ENCODE measurements around the gene METTL8.
"Not testable (repeated sequence)": the region's sequence is repeated elsewhere in the genome, so short reads cannot be mapped to it uniquely, and the experiment has no call there.

Gene METTL8

GRCh38 chr2:171399292-171399691 lies 34.5 kb downstream of the METTL8 start:
- no peak for DNase-seq (ENCODE audit: low read depth)

DNA sequence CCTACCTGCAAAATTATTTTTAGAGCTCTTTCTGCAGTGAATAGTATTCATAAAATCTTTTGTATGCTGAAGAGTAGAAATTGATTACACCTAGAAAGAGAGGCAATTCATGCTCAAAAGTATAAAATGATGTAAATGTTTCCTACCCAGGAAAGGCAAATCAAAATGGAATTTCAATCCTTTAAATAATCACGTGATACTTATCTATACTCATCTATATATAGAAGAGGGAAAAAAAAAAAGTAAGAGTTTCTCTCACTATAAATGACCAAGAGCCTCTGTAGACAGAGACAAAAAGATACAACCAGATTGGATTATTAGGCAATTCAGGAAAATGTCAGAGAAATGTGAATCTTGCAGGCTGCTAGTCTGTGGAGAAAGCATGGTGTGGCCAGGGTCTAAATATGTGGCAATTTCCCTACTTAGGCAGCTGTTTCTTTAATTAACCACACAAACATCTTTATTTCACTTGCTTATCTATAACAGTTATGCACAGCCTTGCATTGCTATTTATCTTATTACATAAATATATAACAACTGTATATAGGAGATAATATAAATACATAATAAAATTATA lies 39.5 kb downstream of the METTL8 start:
- no peak for DNase-seq (ENCODE audit: low read depth)

GRCh38 chr2:171393487-171393886 lies 40.3 kb downstream of the METTL8 start:
- DNase-seq (ENCODE audit: low read depth): no peak

DNA sequence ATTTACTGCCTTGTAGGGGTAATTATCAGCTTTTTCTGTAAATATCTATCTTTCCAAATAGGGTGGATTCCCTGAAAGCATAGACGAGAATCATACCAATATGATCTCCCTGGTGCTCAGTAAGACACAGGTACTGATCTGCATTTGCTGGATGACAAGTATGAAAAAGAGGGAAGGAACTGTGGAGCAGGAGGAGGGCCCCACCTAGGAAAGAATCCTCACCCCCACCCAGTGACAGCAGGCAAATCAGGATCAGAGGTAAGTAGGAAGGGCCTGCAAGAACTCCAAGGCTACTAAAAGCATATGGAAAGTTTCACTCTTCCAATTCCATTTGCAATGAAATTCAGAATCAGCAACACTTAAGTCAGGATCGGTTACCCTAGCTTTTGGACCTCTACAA lies 42.3 kb downstream of the METTL8 start:
- no peak for DNase-seq (ENCODE audit: low read depth)

DNA sequence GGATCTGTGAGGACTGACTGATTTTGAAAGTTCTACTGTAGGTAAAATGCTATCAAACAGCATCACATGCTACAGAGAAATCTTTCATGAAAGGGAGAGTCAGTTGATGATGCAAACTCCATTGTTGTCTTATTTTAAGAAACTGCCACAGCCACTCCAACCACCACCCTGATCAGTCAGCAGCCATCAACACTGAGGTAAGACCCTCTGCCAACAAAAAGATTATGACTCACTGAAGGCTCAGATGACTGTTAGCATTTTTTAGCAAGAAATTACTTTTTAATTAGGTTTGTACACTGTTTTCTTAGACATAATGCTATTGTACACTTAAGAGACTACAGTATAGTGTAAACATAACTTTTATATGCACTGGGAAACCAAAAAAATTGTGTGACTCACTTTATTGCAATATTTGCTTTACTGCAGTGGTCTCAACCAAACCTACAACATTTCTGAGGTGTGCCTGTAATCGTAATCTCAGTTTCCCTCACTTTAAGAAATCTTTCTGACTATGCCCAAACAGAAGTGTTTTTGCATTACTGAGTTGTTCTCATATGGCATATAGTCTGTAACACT lies 42.8 kb downstream of the METTL8 start:
- DNase-seq (ENCODE audit: low read depth): no peak

GRCh38 chr2:171389780-171390179 lies 44.0 kb downstream of the METTL8 start:
- DNase-seq (ENCODE audit: low read depth): no peak

GRCh38 chr2:171389325-171389724 lies 44.5 kb downstream of the METTL8 start:
- DNase-seq (ENCODE audit: low read depth): no peak

DNA sequence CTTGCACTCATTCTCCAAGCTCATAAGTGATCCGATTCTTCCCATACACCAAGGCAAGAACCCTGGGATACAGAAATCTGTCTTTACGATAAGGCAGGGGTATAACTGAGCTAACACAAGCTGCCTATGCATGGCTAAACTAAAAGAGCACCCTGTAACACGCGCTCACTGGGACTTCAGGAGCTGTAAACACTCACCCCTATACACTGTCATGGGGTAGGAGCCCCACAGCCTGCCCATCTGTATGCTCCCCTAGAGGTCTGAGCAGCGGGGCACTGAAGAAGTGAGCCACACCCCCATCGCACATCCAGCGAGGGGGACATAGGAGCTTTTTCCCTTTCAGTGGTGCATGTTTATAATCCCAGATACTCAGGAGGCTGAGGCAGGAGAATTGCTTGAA lies 46.7 kb downstream of the METTL8 start:
- no peak for DNase-seq (ENCODE audit: low read depth)

DNA sequence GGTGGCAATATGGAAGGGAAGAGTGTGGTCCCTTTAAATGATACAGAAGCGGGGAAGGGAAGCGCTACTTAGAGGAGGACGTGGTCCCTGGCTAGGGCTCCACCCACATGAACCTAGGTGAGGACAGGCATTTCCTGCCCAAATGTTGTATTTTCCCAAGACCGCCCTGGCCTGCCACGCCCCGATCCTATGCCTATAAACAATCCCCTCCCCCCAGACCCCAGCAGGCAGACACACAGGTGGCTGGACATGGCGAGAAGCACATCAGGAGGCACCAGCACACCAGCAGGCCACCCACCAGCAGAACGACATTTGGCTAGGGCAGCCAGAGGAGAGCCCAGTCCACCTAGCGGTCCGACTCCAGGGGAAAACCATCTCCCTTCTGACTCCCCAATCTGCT lies 47.2 kb downstream of the METTL8 start:
- DNase-seq (ENCODE audit: low read depth): no peak

DNA sequence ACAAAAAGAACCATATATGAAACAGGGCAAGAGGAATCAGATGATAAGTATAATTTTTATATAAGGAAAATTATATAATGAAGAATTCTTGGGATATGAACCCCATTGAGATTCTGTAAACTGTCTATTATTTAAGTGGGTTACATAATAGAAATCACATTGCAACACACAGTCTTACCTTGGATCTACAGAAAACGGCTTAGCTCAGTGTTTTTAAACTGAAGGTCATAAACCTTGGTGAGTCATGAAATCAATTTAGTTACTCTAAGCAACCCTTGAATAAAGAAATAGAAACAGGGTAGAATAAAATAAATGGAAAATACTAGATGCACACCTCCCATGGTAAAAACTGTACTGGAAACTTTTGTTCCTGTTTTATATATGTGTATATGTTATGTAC lies 50.7 kb downstream of the METTL8 start:
- no peak for DNase-seq (ENCODE audit: low read depth)

GRCh38 chr2:171382175-171382574 lies 51.6 kb downstream of the METTL8 start:
- not testable (repeated sequence) for DNase-seq (ENCODE audit: low read depth)

DNA sequence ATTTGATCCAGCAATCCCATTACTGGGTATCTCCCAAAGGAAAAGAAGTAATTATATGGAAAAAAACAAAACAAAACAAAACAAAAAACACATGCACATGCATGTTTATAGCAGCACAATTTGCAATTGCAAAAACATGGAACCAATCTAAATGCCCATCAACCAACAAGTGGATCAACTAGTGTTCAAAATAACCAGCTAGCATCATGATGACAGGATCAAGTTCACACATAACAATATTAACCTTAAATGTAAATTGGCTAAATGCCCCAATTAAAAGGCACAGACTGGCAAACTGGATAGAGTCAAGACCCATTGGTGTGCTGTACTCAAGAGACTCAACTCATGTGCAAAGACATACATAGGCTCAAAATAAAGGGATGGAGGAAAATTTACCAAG lies 55.9 kb downstream of the METTL8 start:
- DNase-seq (ENCODE audit: low read depth): not testable (repeated sequence)

DNA sequence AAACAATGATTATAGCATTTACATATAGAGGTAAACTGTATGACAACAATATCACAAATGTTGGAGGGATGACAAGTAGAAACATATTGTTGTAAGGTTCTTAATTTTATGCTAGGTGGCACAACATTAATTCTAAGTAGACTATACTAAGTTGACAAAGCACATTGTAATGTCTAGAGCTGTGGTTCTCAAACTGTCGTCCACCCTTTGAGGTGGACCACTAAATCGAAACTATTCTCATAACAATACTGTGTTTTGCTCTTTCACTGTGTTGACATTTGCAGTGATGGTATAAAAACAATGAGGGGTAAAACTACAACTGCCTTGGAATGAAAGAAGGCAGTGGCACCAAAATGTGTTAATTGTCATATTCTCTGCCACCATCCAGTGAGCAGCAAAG lies 66.1 kb downstream of the METTL8 start:
- DNase-seq (ENCODE audit: low read depth): no peak

DNA sequence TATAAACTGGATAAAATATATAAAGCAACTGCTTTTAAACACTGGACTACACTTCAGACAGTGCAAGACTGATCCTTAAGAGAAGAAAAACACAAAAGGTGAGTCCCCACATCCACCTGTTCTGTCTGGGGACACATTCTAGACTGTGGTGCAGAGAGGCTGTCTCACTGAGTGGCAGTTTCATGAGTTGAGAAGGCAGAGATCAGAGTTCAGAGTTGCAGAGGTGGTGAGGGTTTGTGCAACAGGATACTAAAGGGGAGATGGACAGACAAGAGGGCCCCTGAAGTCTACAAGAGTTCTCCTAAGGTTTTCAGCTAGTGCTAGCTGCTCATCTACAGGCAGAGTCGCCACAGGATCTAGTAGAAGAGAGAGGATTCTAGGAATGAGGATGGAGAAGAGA lies 68.0 kb downstream of the METTL8 start:
- DNase-seq (ENCODE audit: low read depth): no peak

DNA sequence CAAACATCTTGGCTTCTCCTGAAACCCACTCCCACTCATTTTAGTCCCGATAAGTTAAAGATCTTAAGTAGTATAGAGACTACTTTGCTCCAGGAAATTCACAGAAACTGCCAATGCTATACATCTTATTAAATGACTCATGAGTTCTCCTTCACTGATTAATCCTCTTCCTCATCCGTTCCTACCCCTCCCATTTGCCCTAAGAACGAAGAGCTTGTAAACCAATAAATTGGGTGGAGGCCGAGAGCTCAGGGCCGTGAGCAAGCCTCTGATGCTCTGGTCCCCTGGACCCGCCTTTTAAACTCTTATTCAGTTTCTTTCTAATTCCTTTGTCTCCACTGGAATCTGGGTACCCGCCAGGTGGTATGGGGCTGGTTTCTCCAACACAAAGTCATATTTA lies 68.6 kb downstream of the METTL8 start:
- no peak for DNase-seq (ENCODE audit: low read depth)

- DNase-seq (ENCODE audit: low read depth): no peak
Observed at GRCh38 chr2:171362396-171362795, 71.4 kb downstream of the METTL8 start.

- no peak for DNase-seq (ENCODE audit: low read depth)
Observed at GRCh38 chr2:171360905-171361304, 72.9 kb downstream of the METTL8 start.

DNA sequence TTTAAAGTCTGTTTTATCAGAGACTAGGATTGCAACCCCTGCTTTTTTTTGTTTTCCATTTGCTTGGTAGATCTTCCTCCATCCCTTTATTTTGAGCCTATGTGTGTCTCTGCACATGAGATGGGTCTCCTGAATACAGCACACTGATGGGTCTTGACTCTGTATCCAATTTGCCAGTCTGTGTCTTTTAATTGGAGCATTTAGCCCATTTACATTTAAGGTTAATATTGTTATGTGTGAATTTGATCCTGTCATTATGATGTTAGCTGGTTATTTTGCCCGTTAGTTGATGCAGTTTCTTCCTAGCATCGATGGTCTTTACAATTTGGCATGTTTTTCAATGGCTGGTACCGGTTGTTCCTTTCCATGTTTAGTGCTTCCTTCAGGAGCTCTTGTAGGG lies 80.0 kb downstream of the METTL8 start:
- not testable (repeated sequence) for DNase-seq (ENCODE audit: low read depth)

DNA sequence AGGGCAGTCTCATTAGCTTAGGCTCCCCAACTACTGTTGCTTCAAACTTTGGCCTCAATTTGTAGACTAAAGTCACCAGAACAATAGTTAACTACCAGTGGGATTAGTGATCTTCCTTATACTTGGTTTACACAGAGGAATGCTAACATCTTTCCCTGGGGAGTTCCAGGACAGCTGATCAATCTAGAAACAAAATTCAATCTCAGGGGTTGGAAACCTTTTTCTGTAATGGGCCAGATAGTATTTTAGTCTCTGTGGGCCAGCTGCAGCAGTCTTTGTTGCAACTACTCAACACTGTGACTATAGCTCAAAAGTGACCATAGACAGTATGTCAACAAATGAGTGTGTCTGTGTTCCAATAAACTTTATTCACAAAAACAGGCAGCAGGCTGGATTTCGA lies 85.7 kb downstream of the METTL8 start:
- no peak for DNase-seq (ENCODE audit: low read depth)

DNA sequence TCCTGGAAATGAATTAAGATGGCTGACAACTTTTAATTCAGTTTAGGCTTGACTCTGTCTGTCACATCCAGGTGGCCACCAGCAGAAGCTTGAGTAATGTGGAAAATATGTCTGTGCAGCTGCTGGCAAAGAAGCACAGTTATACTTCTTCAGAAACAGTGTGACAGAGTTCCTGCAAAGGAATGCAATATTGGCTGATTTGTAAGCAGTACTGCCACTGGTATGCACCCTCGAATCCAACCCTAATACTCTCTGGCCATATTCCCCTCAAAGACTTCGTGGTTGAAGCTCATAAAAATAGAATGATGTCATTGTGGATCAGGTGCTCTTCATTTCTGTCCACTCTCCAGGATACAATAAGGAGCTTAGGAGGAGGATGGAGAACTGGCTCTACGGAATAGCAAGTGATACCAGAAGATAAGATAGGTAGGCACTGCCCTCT lies 86.2 kb downstream of the METTL8 start:
- DNase-seq (ENCODE audit: low read depth): no peak

DNA sequence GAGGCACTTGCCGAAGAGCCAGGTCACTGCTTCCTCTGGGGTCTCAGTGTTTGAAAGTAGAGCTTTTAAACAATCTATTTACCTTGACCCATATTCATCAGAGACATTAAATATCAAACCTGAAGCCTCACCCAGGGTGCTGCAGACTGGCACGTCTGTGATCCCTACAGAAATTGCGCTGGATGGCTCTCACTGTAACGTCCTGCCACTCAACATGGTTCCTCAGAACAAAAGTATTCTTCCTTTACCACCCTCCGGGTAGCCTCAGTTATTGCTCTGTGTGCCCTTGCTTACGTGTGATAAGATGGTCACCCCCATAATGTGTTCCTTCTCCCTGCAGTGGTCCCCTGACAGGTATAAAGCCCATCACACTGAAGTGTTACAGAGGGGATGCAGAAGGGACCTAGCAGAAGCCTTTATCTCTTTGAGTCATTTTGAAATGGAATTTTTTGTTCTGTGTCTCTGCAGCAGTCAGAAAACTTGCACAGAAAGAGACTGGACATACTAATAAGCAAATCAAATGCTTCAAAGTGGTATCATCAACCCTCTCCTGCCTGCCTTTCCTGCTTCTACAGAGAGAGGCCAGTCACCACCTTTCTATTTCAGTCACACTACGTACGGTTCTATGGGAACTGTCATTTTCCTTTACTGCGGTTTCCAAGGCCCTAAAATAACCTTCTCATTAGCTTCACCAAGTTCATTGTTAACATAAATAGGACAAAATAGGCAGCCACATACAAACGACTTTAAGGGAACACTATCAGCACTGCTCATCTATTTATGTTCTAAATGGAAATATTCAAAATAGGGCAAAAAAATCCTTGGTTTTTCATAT lies 86.8 kb downstream of the METTL8 start:
- no peak for DNase-seq (ENCODE audit: low read depth)

- no peak for DNase-seq (ENCODE audit: low read depth)
Observed at GRCh38 chr2:171345971-171346722, 87.6 kb downstream of the METTL8 start.

GRCh38 chr2:171344182-171344581 lies 89.6 kb downstream of the METTL8 start:
- DNase-seq (ENCODE audit: low read depth): no peak
